Keratinocyte (primary cell): ENCODE measurements around the gene HYDIN.

Source experiments
- EZH2 ChIP-seq: IDR thresholded peaks from one replicate; pipeline ENCODE4 v1.6.1; 2012; ENCODE audit warnings: inconsistent platforms, mild to moderate bottlenecking, low read length, moderate library complexity
- TF ChIP-seq, protein P1 (sequence below), 3 experiments: IDR thresholded peaks in 1 of 3; conservative IDR thresholded peaks in 1 of 3; optimal IDR thresholded peaks in 1 of 3; 2 replicates in 2 of 3; 3 replicates in 1 of 3; pipeline versions ENCODE3 to v1.5.1; 2011; ENCODE audit warnings: low read length in 3 of 3, mild to moderate bottlenecking in 3 of 3, moderate library complexity in 2 of 3, control low read depth in 1 of 3, inconsistent platforms in 1 of 3; ENCODE audit not compliant: insufficient read depth in 2 of 3; ENCODE audit errors: extremely low read depth in 1 of 3

GRCh38 chr16:70805380-70805779, 425.1 kb downstream of the HYDIN start:
- no peak for TF ChIP-seq EZH2
- TF ChIP-seq, protein P1, sequence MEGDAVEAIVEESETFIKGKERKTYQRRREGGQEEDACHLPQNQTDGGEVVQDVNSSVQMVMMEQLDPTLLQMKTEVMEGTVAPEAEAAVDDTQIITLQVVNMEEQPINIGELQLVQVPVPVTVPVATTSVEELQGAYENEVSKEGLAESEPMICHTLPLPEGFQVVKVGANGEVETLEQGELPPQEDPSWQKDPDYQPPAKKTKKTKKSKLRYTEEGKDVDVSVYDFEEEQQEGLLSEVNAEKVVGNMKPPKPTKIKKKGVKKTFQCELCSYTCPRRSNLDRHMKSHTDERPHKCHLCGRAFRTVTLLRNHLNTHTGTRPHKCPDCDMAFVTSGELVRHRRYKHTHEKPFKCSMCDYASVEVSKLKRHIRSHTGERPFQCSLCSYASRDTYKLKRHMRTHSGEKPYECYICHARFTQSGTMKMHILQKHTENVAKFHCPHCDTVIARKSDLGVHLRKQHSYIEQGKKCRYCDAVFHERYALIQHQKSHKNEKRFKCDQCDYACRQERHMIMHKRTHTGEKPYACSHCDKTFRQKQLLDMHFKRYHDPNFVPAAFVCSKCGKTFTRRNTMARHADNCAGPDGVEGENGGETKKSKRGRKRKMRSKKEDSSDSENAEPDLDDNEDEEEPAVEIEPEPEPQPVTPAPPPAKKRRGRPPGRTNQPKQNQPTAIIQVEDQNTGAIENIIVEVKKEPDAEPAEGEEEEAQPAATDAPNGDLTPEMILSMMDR (optimal IDR thresholded peaks at IDR 0.05 in 1 of 3, IDR thresholded peaks at IDR 0.05 in 1 of 3, conservative IDR thresholded peaks at IDR 0.05 in 1 of 3; ENCODE audit: extremely low read depth in 1 of 3, insufficient read depth in 2 of 3, low read length in 3 of 3): no peak
